Body of pancreas (tissue), 4 donors: ENCODE results near the gene RRP15. TPM values are rescaled to one million over a fixed set of nuclear protein-coding genes. Genes with fewer than 3 reads are reported as not detected.

ENCODE experiments used
- ATAC-seq: fragments of 150-250 bp; one replicate; pipeline ENCODE4 v1.9.1; 2016
- DNase-seq, 4 donors: peaks; one replicate each; pipeline ENCODE4 v3.0.0-alpha.2; 2019
- H3K27ac ChIP-seq, 4 donors: fragments of 200-600 bp; sonication (generic); 1 replicate in 3 of 4; 2 replicates in 1 of 4; pipeline versions ENCODE4 v1.5.1 to v1.6.1; 2016 to 2019; ENCODE audit warnings: mild to moderate bottlenecking in 1 of 4, mixed read lengths in 1 of 4, moderate library complexity in 1 of 4
- H3K27me3 ChIP-seq, 2 donors: fragments of 200-600 bp; sonication (generic); one replicate each; pipeline ENCODE4 v1.6.0; 2016; ENCODE audit warnings: mild to moderate bottlenecking in 1 of 2
- H3K36me3 ChIP-seq, 2 donors: fragments of 200-600 bp; sonication (generic); replicated peaks in 1 of 2; 2 replicates each; pipeline ENCODE4 v1.5.1; 2016; ENCODE audit warnings: low read depth in 2 of 2; ENCODE audit not compliant: insufficient read depth in 1 of 2
- H3K4me1 ChIP-seq: fragments of 200-600 bp; sonication (generic); one replicate; pipeline ENCODE4 v1.6.0; 2016
- H3K4me3 ChIP-seq, 2 donors: fragments of 200-600 bp; sonication (generic); 1 replicate in 1 of 2; 2 replicates in 1 of 2; pipeline ENCODE4 v1.5.1; 2016 to 2019
- H3K9me3 ChIP-seq, 3 donors: fragments of 200-600 bp; sonication (generic); 1 replicate in 2 of 3; 2 replicates in 1 of 3; pipeline ENCODE4 v1.5.1; 2016
- CTCF ChIP-seq, 7 experiments: fragments of 450-650 bp in 4 of 7; fragments of 200-600 bp in 3 of 7; sonication (generic) in 3 of 7; IDR thresholded peaks; one replicate each; pipeline ENCODE4 v1.5.1; 2016 to 2019; ENCODE audit warnings: antibody characterized with exemption in 7 of 7
- POLR2A ChIP-seq, 3 donors: fragments of 450-650 bp; IDR thresholded peaks; one replicate each; pipeline ENCODE4 v1.6.1; 2016; ENCODE audit warnings: antibody characterized with exemption in 3 of 3, mild to moderate bottlenecking in 2 of 3
- WGBS, 2 donors: methylation state at CpG; one replicate each; pipeline ENCODE4 v1.1.5; 2017; 5-methylcytosine and 5-hydroxymethylcytosine counted together
- intact Hi-C: fragments of 100-400 bp; cut with DNase I; formaldehyde crosslinking; loops from one replicate; pipeline ENCODE4 v1.15.1; 2023
- total RNA-seq, 2 donors: library from RNA; depleted of rRNA; stranded (reverse); fragments of >200 nt; gene quantifications; one replicate each; pipeline ENCODE4 v1.1.0, GENCODE V29; 2016

Gene RRP15
- total RNA-seq, 2 donors from 2014 or later = 2.6 to 7.9 TPM

- DNase-seq (no peak), ATAC-seq (no peak)
- no peaks in the 10 kb centered on the region for H3K27me3 ChIP-seq
- H3K9me3 ChIP-seq = no peaks in the 10 kb centered on the region
- TF ChIP-seq CTCF (IDR thresholded peaks at IDR 0.05) (no peak), POLR2A (IDR thresholded peaks at IDR 0.05) (no peak)
- no peaks in the 10 kb centered on the region for H3K36me3 ChIP-seq
- H3K4me1 ChIP-seq = peaks cover 35% of the 10 kb centered on the region
- WGBS, 2 donors = 39 to 47% methylated on average over 3 of the region's 3 CpGs
- H3K4me3 ChIP-seq = no peak overlapping the region
- intact Hi-C loops = no loop called here
- H3K27ac ChIP-seq = peak overlapping the region in 3 of 4 donors; percentile 65 to 74 (median 74)
These were observed 63.6 kb downstream of the RRP15 start for GRCh38 chr1:218348628-218349071.

GRCh38 chr1:218349348-218350034 lies 64.4 kb downstream of the RRP15 start:
- TF ChIP-seq POLR2A (IDR thresholded peaks at IDR 0.05) (no peak), CTCF (IDR thresholded peaks at IDR 0.05) (no peak)
- ATAC-seq = no peak
- Histone ChIP-seq H3K27me3 (no peaks in the 10 kb centered on the region), H3K36me3 (no peaks in the 10 kb centered on the region), H3K4me1 (peaks cover 31% of the 10 kb centered on the region), H3K27ac (peak overlapping the region in 1 of 4 donors; percentile 65), H3K4me3 (no peak overlapping the region), H3K9me3 (no peaks in the 10 kb centered on the region)
- WGBS, 2 donors = 25 to 39% methylated on average over 5 of the region's 5 CpGs
- intact Hi-C loops = no loop called here
- DNase-seq = no peak

GRCh38 chr1:218350035-218350525 lies 65.0 kb downstream of the RRP15 start:
- DNase-seq (no peak), ATAC-seq (no peak)
- Histone ChIP-seq H3K4me1 (peaks cover 25% of the 10 kb centered on the region), H3K27me3 (no peaks in the 10 kb centered on the region), H3K27ac (peak overlapping the region in 1 of 4 donors; percentile 12), H3K4me3 (no peak overlapping the region), H3K36me3 (no peaks in the 10 kb centered on the region), H3K9me3 (no peaks in the 10 kb centered on the region)
- intact Hi-C loops = no loop called here
- whole genome bisulfite sequencing, 2 donors = 39 to 56% methylated on average over 7 of the region's 7 CpGs
- no peak for TF ChIP-seq POLR2A (IDR thresholded peaks at IDR 0.05)
- TF ChIP-seq CTCF (IDR thresholded peaks at IDR 0.05) = no peak

GRCh38 chr1:218350801-218351266 lies 65.7 kb downstream of the RRP15 start:
- TF ChIP-seq CTCF (IDR thresholded peaks at IDR 0.05) (no peak), POLR2A (IDR thresholded peaks at IDR 0.05) (no peak)
- H3K27ac ChIP-seq = peak overlapping the region in 2 of 4 donors; percentile 31 to 48
- H3K36me3 ChIP-seq = no peaks in the 10 kb centered on the region
- H3K27me3 ChIP-seq = no peaks in the 10 kb centered on the region
- intact Hi-C loops = no loop called here
- ATAC-seq (no peak), DNase-seq (no peak)
- H3K9me3 ChIP-seq = no peaks in the 10 kb centered on the region
- 28 to 32% methylated on average over 2 of the region's 2 CpGs for WGBS, 2 donors
- peaks cover 19% of the 10 kb centered on the region for H3K4me1 ChIP-seq
- H3K4me3 ChIP-seq = no peak overlapping the region
